A673 (cell line): ENCODE measurements around the gene CDH4. TPM values are rescaled to one million over a fixed set of nuclear protein-coding genes. Genes with fewer than 3 reads are reported as not detected.

Source experiments
- BruUV-seq: library from RNA; stranded (reverse); fragments of 400-500 nt; replicated peaks from 2 replicates; lab custom pipeline; 2021; lab: Mats Ljungman, UMichigan
- CTCF ChIA-PET: fragments of 300-600 bp; sonication (Branson Sonifier 250); formaldehyde crosslinking; loops from one replicate; lab custom pipeline; 2022; ENCODE audit warnings: antibody characterized with exemption; lab: Charles Lee
- POLR2A ChIA-PET: fragments of 300-600 bp; sonication (Branson Sonifier 250); formaldehyde crosslinking; loops from one replicate; lab custom pipeline; 2022; ENCODE audit warnings: antibody characterized with exemption; ENCODE audit not compliant: low non-redundant PET; lab: Charles Lee
- DNase-seq: peaks from one replicate; pipeline ENCODE4 v3.0.0-alpha.2; 2015; ENCODE audit warnings: low spot score
- H3K27ac ChIP-seq: fragments of 200-600 bp; sonication (generic); 2 replicates; pipeline ENCODE4 v1.5.1; 2016; ENCODE audit warnings: mixed run types, low read depth, mild to moderate bottlenecking, mixed read lengths, antibody characterized with exemption, low read length; ENCODE audit not compliant: poor library complexity, severe bottlenecking
- H3K27me3 ChIP-seq: fragments of 200-600 bp; sonication (generic); replicated peaks from 2 replicates; pipeline ENCODE4 v1.6.1; 2017; ENCODE audit warnings: mixed run types, low read depth, mild to moderate bottlenecking, mixed read lengths, antibody characterized with exemption, low read length; ENCODE audit not compliant: insufficient read depth, poor library complexity
- H3K36me3 ChIP-seq: fragments of 200-600 bp; sonication (generic); 2 replicates; pipeline ENCODE4 v1.6.1; 2016; ENCODE audit warnings: mixed run types, mild to moderate bottlenecking, mixed read lengths, antibody characterized with exemption, low read length; ENCODE audit not compliant: insufficient read depth, poor library complexity, severe bottlenecking
- H3K4me1 ChIP-seq: fragments of 200-600 bp; sonication (generic); 2 replicates; pipeline ENCODE4 v1.6.1; 2017; ENCODE audit warnings: mixed run types, mild to moderate bottlenecking, mixed read lengths, antibody characterized with exemption, low read length; ENCODE audit not compliant: insufficient read depth, poor library complexity, severe bottlenecking
- H3K4me3 ChIP-seq: fragments of 200-600 bp; sonication (generic); 2 replicates; pipeline ENCODE4 v1.5.1; 2016; ENCODE audit warnings: low read depth, mixed run types, mild to moderate bottlenecking, mixed read lengths, low read length; ENCODE audit not compliant: poor library complexity, severe bottlenecking
- H3K9me3 ChIP-seq: fragments of 200-600 bp; sonication (generic); 2 replicates; pipeline ENCODE4 v1.6.1; 2016; ENCODE audit warnings: mixed run types, low read depth, mild to moderate bottlenecking, mixed read lengths, antibody characterized with exemption, low read length; ENCODE audit not compliant: poor library complexity, severe bottlenecking
- EZH2 ChIP-seq: fragments of 200-600 bp; sonication (generic); IDR thresholded peaks from 2 replicates; pipeline ENCODE4 v1.6.1; 2017; ENCODE audit warnings: borderline replicate concordance, low read depth, mild to moderate bottlenecking, mixed read lengths, antibody characterized with exemption, low read length; ENCODE audit not compliant: poor library complexity, severe bottlenecking
- intact Hi-C: fragments of 100-400 bp; cut with micrococcal nuclease; formaldehyde crosslinking; loops from one replicate; pipeline ENCODE4 v1.10.0; 2022; ENCODE audit not compliant: unreplicated experiment
- total RNA-seq: library from RNA; stranded (reverse); gene quantifications from 2 replicates; pipeline ENCODE4 v1.2.3, GENCODE V29; 2021
- TF ChIP-seq, protein P1 (sequence below): fragments of 300-800, 200-600 bp; sonication (generic); conservative IDR thresholded peaks from 2 replicates; pipeline ENCODE4 v1.5.1; 2017; ENCODE audit warnings: low read depth, mild to moderate bottlenecking, antibody characterized with exemption, low read length, moderate library complexity, mixed read lengths

CDH4 gene
- total RNA-seq, 1 experiment from 2014 or later, result 8.3 TPM

DNA sequence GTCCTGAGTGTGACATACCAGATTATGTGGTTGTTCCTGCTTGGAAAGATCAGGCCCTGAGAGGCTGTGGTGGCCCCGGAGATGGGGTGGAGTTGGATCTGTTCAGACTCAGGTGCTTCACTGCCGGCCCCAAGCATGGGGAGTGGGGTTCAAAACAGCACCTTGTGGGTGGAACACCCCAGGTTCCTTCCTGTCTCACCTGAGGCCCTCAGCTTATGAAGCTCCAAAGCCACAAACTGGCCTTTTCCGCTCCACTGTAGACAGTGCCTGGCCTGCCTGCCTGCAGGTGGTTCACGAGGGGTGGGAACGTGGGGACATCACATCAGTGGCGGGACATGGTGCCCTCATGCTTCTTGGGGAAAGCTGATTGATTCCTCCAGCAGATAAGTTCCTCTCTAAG lies 667.2 kb downstream of the CDH4 start:
- no peak for DNase-seq
- CTCF ChIA-PET, result no interaction called here
- no peak overlapping the region for H3K27ac ChIP-seq
- H3K4me3 ChIP-seq, result no peak overlapping the region
- H3K36me3 ChIP-seq, result no peaks in the 10 kb centered on the region
- H3K9me3 ChIP-seq, result no peaks in the 10 kb centered on the region
- H3K4me1 ChIP-seq, result no peaks in the 10 kb centered on the region
- POLR2A ChIA-PET, result no interaction called here
- no TSS peak for BruUV-seq
- TF ChIP-seq EZH2, result no peak
- TF ChIP-seq, protein P1, sequence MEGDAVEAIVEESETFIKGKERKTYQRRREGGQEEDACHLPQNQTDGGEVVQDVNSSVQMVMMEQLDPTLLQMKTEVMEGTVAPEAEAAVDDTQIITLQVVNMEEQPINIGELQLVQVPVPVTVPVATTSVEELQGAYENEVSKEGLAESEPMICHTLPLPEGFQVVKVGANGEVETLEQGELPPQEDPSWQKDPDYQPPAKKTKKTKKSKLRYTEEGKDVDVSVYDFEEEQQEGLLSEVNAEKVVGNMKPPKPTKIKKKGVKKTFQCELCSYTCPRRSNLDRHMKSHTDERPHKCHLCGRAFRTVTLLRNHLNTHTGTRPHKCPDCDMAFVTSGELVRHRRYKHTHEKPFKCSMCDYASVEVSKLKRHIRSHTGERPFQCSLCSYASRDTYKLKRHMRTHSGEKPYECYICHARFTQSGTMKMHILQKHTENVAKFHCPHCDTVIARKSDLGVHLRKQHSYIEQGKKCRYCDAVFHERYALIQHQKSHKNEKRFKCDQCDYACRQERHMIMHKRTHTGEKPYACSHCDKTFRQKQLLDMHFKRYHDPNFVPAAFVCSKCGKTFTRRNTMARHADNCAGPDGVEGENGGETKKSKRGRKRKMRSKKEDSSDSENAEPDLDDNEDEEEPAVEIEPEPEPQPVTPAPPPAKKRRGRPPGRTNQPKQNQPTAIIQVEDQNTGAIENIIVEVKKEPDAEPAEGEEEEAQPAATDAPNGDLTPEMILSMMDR, result no peak
- intact Hi-C loops, result no loop called here
- H3K27me3 ChIP-seq, result peaks cover 7% of the 10 kb centered on the region

DNA sequence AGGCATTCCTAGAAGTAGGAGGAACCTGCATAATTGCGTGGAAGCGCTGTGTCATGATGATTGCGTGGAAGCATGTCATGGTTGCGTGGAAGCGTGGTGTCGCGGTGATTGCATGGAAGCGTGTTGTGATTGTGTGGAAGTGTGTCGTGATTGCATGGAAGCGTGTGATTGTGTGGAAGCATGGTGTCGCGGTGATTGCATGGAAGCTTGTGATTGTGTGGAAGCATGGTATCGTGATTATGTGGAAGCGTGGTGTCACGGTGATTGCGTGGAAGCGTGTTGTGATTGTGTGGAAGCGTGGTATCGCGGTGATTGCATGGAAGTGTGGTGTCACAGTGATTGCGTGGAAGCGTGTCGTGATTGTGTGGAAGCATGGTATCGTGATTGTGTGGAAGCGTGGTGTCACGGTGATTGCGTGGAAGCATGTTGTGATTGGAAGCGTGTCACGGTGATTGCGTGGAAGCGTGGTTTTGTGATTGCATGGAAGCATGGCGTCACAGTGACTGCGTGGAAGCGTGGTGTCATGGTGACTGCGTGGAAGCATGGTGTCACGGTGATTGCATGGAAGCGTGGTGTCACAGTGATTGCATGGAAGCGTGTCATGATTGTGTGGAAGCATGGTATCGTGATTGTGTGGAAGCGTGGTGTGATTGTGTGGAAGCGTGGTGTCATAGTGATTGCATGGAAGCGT lies 667.8 kb downstream of the CDH4 start:
- no peak overlapping the region for H3K4me3 ChIP-seq
- ChIA-PET CTCF (no interaction called here), POLR2A (no interaction called here)
- DNase-seq, result no peak
- H3K27ac ChIP-seq, result no peak overlapping the region
- no peaks in the 10 kb centered on the region for H3K4me1 ChIP-seq
- no peaks in the 10 kb centered on the region for H3K9me3 ChIP-seq
- BruUV-seq, result no TSS peak
- no peaks in the 10 kb centered on the region for H3K36me3 ChIP-seq
- peaks cover 7% of the 10 kb centered on the region for H3K27me3 ChIP-seq
- no peak for TF ChIP-seq EZH2
- TF ChIP-seq, protein P1, result no peak
- intact Hi-C loops, result no loop called here

DNA sequence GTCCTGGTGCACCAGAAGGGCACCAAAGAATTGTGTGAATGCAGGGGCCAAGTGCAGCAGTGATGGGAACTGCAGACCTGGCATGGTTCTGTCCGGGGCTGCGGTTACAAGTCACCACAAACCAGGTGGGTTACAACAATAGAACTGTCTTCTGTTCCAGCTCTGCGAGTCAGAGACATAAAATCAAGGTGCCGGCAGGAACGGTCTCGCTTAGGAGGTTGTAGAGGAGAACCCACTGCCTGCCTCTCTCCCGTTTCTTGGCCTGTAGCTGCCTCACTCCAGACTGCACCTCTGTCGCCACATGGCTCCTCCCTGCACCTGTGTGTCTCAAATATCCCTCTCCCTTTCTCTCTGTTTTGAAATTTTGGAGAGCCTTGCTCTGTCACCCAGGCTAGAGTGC lies 670.4 kb downstream of the CDH4 start:
- no TSS peak for BruUV-seq
- POLR2A ChIA-PET, result no interaction called here
- TF ChIP-seq, protein P1, result no peak
- no peak for TF ChIP-seq EZH2
- Histone ChIP-seq H3K27ac (no peak overlapping the region), H3K4me1 (no peaks in the 10 kb centered on the region), H3K4me3 (no peak overlapping the region), H3K36me3 (no peaks in the 10 kb centered on the region), H3K9me3 (no peaks in the 10 kb centered on the region), H3K27me3 (peaks cover under 1% of the 10 kb centered on the region)
- no peak for DNase-seq
- intact Hi-C loops, result no loop called here
- CTCF ChIA-PET, result no interaction called here
